Measurements from ENCODE around the gene C12orf75.

The C12orf75 gene

DNA sequence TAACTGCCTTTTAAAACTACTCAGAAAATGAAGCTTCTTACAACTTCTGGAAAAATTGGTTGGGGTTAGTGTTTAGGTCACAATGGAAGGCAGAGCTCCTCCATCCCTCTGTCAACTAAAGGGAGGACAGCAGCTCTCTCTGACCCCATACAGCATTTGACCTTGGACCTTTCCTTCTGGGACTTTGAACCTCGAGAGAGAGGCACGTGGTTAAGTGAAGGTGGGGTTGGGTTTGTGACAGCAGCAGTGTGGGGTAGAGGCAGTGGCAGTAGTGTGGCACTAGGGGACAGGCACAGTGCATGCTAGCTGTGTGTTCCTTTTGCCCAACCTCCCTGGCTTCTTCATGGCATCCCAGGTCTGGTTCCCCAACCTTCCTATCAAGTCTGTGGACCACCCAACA, 9.4 kb upstream of the C12orf75 start:
- in situ Hi-C loops (cut with MboI; ENCODE audit: low sequenced_read_pairs, unreplicated experiment): no loop called here

DNA sequence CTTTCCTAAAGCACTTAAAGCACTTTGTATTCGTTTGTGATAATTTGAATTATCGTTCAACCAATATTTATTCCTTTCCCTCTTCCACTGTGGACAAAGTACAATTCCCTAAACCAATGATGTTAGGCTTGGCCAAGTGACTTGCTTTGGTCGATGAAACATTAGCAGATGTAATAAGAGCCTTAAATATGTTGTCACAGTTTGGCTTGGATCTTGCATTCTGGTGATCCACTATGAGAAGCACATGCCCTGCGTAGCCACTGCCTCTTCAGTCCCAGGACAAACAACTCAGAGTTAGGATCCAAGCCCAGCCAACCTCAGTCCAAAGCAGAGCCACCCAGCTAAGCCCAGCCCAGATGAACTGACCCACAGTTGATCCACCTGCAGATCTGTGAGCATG, 8.4 kb upstream of the C12orf75 start:
- no peak for DNase-seq (ENCODE audit: low spot score)
- in situ Hi-C loops (cut with MboI; ENCODE audit: low sequenced_read_pairs, unreplicated experiment): no loop called here

More for the DNA sequence above, 9.4 kb upstream of the C12orf75 start:
- TF ChIP-seq, protein P1, sequence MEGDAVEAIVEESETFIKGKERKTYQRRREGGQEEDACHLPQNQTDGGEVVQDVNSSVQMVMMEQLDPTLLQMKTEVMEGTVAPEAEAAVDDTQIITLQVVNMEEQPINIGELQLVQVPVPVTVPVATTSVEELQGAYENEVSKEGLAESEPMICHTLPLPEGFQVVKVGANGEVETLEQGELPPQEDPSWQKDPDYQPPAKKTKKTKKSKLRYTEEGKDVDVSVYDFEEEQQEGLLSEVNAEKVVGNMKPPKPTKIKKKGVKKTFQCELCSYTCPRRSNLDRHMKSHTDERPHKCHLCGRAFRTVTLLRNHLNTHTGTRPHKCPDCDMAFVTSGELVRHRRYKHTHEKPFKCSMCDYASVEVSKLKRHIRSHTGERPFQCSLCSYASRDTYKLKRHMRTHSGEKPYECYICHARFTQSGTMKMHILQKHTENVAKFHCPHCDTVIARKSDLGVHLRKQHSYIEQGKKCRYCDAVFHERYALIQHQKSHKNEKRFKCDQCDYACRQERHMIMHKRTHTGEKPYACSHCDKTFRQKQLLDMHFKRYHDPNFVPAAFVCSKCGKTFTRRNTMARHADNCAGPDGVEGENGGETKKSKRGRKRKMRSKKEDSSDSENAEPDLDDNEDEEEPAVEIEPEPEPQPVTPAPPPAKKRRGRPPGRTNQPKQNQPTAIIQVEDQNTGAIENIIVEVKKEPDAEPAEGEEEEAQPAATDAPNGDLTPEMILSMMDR (IDR thresholded peaks at IDR 0.05; ENCODE audit: borderline replicate concordance, control extremely low read depth, extremely low read depth, insufficient read depth, missing control alignments): no peak
- no peak for DNase-seq (ENCODE audit: low spot score)

DNA sequence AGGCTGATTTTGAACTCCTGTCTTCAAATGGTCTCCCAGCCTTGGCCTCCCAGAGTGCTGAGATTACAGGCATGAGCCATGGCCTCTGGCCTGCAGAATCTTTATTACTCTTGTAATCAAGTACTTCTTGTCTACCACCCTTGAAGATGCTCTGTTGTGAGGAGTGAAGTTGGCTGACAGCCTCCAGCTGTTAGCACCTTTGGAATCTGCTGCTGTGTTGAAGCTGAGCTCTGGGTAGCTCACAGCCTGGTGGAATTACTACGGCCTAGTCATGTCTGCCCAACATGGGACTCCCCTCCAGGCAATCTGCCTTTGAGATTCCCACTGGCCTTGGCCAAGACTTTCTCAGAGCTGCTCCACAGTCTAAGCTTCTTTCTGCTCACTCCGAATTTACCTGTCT, 5.8 kb upstream of the C12orf75 start:
- TF ChIP-seq, protein P1 (IDR thresholded peaks at IDR 0.05; ENCODE audit: borderline replicate concordance, control extremely low read depth, extremely low read depth, insufficient read depth, missing control alignments): no peak
- in situ Hi-C loops (cut with MboI; ENCODE audit: low sequenced_read_pairs, unreplicated experiment): no loop called here
- no peak for DNase-seq (ENCODE audit: low spot score)

More for the DNA sequence above, 8.4 kb upstream of the C12orf75 start:
- TF ChIP-seq, protein P1 (IDR thresholded peaks at IDR 0.05; ENCODE audit: borderline replicate concordance, control extremely low read depth, extremely low read depth, insufficient read depth, missing control alignments): no peak

DNA sequence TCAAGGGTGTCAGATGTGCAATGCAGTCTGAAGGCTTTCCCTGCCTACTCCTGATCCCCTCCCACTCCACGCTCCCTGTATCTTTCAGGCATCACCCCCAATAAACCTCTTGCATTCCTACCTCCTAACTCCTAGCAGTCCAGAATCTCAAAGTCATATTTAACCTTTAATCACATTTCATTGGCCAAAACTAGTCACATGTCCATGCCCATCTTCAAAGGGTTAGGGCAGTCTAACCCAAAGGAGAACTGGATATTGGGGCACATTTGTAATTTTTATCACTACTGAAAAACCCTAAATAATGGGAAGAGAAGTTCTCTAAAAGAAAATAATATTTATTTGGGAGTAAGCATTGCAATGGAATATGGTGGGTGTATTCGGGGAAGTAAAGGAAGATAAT, 5.4 kb upstream of the C12orf75 start:
- TF ChIP-seq, protein P1 (IDR thresholded peaks at IDR 0.05; ENCODE audit: borderline replicate concordance, control extremely low read depth, extremely low read depth, insufficient read depth, missing control alignments): no peak
- DNase-seq (ENCODE audit: low spot score): no peak
- in situ Hi-C loops (cut with MboI; ENCODE audit: low sequenced_read_pairs, unreplicated experiment): no loop called here

DNA sequence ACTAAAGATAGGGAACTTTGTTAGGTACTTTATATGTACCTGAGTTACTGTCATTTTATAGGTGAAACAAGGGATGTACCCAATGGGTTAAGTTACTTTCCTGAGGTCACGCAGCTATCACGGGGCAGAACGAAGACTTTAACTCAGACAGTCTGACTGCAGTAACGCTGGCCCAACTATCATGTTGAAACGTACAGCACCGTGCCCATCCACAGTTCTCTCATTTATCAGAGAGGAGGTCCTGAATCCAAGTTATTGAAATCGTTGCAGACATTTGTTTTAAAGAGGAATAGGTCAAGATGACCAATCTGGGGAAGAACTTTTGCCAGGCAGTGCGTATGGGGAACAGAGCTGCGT, 587 bp upstream of the C12orf75 start:
- no peak for DNase-seq (ENCODE audit: low spot score)
- TF ChIP-seq, protein P1 (IDR thresholded peaks at IDR 0.05; ENCODE audit: borderline replicate concordance, control extremely low read depth, extremely low read depth, insufficient read depth, missing control alignments): no peak
- in situ Hi-C loops (cut with MboI; ENCODE audit: low sequenced_read_pairs, unreplicated experiment): no loop called here

DNA sequence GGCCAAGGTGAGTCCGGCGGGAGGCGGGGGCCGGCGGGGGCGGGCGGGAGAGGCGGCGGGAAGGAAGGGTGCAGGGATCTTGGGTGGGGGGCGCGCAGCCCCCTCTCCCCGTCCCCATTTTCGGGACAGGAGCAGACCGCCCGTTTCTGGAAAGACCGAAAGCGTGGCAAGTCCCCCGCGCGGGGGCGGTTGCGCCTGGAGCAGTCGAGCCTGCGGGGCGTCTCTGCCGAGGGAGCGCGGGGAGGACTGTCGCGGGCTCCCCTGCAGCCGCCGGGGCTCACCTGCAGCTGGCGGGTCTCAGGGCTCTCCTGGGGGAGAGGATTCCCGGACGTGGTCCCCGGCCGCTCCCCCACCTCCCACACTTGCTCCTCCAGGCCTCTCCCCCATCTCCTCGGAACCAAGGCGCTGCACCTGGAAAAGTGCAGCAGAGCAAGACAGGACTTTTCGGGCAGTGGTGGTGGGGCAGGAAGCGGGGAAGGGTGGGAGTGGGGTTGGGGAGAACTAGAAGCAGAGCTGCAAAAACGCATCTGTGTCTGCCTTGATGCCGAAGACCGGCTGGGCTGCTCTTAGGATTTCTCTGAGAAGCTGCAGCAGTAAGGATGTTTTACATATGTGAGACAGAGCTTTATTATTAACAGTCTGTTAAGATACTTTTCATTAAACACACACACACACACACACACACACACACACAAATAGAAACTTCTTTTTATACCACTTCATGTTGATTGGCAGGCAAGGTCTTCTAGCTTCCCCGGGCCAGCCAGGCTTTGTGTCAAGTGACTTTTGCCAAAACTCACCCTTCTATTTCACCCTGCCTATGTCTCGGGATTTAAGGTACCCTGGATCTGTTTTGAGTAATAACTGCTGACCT, 677 bp downstream of the C12orf75 start:
- in situ Hi-C loops (cut with MboI; ENCODE audit: low sequenced_read_pairs, unreplicated experiment): no loop called here
- peak; percentile 52 for DNase-seq (ENCODE audit: low spot score)
- TF ChIP-seq, protein P1 (IDR thresholded peaks at IDR 0.05; ENCODE audit: borderline replicate concordance, control extremely low read depth, extremely low read depth, insufficient read depth, missing control alignments): no peak
